Loucy (cell line): ENCODE results near the gene SUPT3H.

Source experiments
- H2AFZ ChIP-seq: fragments of 200-600 bp; sonication (generic); 2 replicates; pipeline ENCODE4 v1.6.0; 2016; ENCODE audit warnings: antibody characterized with exemption, mild to moderate bottlenecking, low read length, moderate library complexity
- H3F3A ChIP-seq: fragments of 200-600 bp; 2 replicates; pipeline ENCODE4 v1.6.0; 2016; ENCODE audit warnings: antibody characterized with exemption, low read depth, mild to moderate bottlenecking
- H3K27me3 ChIP-seq: fragments of 200-600 bp; sonication (generic); 2 replicates; pipeline ENCODE4 v1.6.1; 2014; ENCODE audit warnings: low read length, mild to moderate bottlenecking; ENCODE audit not compliant: insufficient read depth, poor library complexity, severe bottlenecking
- H3K36me3 ChIP-seq: fragments of 200-600 bp; sonication (generic); 2 replicates; pipeline ENCODE4 v1.6.1; 2016; ENCODE audit warnings: low read length; ENCODE audit not compliant: insufficient read depth
- H3K4me1 ChIP-seq: fragments of 200-600 bp; sonication (generic); 2 replicates; pipeline ENCODE4 v1.5.1; 2014; ENCODE audit warnings: low read length, mild to moderate bottlenecking; ENCODE audit not compliant: insufficient read depth, poor library complexity, severe bottlenecking
- H3K4me2 ChIP-seq: fragments of 200-600 bp; sonication (generic); 2 replicates; pipeline ENCODE4 v1.6.0; 2014; ENCODE audit warnings: antibody characterized with exemption, low read length, low read depth, mild to moderate bottlenecking; ENCODE audit not compliant: poor library complexity, severe bottlenecking
- H3K4me3 ChIP-seq: fragments of 200-600 bp; sonication (generic); 2 replicates; pipeline ENCODE4 v1.5.1; 2014; ENCODE audit warnings: low read length, mild to moderate bottlenecking, mixed read lengths; ENCODE audit not compliant: poor library complexity, severe bottlenecking
- H3K79me2 ChIP-seq: fragments of 200-600 bp; sonication (generic); 2 replicates; pipeline ENCODE4 v1.6.1; 2014; ENCODE audit warnings: low read length; ENCODE audit not compliant: insufficient read depth
- H3K9ac ChIP-seq: fragments of 200-600 bp; sonication (generic); 2 replicates; pipeline ENCODE4 v1.6.0; 2014; ENCODE audit warnings: mild to moderate bottlenecking, low read depth, low read length, moderate library complexity; ENCODE audit not compliant: poor library complexity, severe bottlenecking
- H3K9me2 ChIP-seq: fragments of 200-600 bp; sonication (generic); replicated peaks from 2 replicates; pipeline ENCODE4 v1.6.1; 2016; ENCODE audit warnings: low read depth, low read length, mixed read lengths
- H3K9me3 ChIP-seq: fragments of 200-600 bp; sonication (generic); 2 replicates; pipeline ENCODE4 v1.6.1; 2014; ENCODE audit warnings: mild to moderate bottlenecking, antibody characterized with exemption, low read length, low read depth; ENCODE audit not compliant: insufficient read depth
- H4K20me1 ChIP-seq: fragments of 200-600 bp; sonication (generic); 2 replicates; pipeline ENCODE4 v1.6.0; 2014; ENCODE audit warnings: antibody characterized with exemption, low read length, mild to moderate bottlenecking; ENCODE audit not compliant: insufficient read depth, poor library complexity, severe bottlenecking
- EZH2phosphoT487 ChIP-seq: fragments of 200-600 bp; IDR thresholded peaks from 2 replicates; pipeline ENCODE4 v1.6.1; 2018; ENCODE audit warnings: antibody characterized with exemption, mild to moderate bottlenecking, moderate library complexity, borderline replicate concordance
- TF ChIP-seq, protein P1 (sequence below): fragments of 200-600 bp; sonication (generic); conservative IDR thresholded peaks from 2 replicates; pipeline ENCODE4 v1.5.1; 2014; ENCODE audit warnings: mild to moderate bottlenecking, antibody characterized with exemption, low read length

The SUPT3H gene

DNA sequence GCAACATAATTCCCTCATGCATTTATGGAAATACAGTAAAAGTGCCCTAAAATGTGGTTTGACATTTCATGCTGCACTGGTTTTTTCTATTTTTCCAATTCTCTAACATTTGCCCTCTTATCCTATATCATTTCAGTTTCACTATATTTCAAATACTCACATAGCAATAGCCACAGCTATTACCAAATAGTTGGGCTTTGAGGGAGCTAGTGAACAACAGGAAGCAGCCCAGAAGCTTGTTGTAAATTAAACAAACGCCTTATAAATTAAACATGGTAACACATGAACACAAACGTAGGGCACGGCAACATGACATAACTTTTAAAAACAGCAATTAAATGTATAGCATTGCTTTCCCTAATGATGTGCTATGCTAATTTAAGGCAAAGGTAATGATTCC, 521.3 kb downstream of the SUPT3H start:
- Histone ChIP-seq H3F3A (no peaks in the 10 kb centered on the region), H3K4me1 (peaks cover 26% of the 10 kb centered on the region), H3K9ac (no peak overlapping the region), H3K9me3 (no peaks in the 10 kb centered on the region), H3K79me2 (no peaks in the 10 kb centered on the region), H3K27me3 (no peaks in the 10 kb centered on the region), H2AFZ (no peak overlapping the region), H3K36me3 (no peaks in the 10 kb centered on the region), H3K4me3 (no peak overlapping the region), H4K20me1 (no peaks in the 10 kb centered on the region), H3K4me2 (peak overlapping the region; percentile 28), H3K9me2 (no peaks in the 10 kb centered on the region)
- TF ChIP-seq EZH2phosphoT487, result no peak
- TF ChIP-seq, protein P1, sequence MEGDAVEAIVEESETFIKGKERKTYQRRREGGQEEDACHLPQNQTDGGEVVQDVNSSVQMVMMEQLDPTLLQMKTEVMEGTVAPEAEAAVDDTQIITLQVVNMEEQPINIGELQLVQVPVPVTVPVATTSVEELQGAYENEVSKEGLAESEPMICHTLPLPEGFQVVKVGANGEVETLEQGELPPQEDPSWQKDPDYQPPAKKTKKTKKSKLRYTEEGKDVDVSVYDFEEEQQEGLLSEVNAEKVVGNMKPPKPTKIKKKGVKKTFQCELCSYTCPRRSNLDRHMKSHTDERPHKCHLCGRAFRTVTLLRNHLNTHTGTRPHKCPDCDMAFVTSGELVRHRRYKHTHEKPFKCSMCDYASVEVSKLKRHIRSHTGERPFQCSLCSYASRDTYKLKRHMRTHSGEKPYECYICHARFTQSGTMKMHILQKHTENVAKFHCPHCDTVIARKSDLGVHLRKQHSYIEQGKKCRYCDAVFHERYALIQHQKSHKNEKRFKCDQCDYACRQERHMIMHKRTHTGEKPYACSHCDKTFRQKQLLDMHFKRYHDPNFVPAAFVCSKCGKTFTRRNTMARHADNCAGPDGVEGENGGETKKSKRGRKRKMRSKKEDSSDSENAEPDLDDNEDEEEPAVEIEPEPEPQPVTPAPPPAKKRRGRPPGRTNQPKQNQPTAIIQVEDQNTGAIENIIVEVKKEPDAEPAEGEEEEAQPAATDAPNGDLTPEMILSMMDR, result no peak

DNA sequence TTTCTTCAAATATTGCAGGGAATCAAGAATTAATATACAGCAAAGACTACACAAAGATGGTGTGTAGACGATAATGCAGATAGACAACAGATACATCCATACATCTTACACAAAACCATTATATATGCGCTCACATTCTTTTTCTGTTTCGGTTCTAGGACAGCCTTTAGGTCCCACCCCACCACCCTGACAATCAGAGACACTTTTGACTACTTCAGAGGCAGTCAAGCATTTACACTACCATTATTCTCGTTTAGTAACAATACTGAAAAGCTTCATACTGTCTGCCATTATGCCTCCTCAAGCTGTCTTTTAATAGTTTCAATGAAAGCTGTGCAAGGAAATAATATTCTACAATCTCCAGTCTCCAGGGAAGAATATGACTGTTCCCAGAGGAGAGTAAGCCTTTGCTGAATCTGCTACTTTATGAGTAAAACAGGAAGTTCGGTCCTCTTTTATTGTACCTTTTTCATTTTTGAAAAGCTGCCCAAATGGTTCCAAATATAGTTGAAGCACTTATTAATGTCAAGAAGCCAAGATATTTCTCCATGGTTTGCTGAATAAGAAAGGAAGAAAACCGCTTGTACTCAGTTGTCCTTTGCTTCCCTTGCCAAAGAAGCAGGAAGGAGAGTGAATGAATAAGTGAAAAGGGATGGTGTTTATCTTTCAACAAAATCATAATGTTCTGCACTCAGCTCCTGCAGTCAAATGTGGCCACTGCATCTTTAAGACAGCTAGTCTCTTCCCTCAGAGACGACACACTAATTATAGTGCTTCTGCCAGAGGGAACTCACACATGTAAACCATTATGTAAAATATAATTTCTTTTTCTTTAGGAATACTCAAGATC, 521.9 kb downstream of the SUPT3H start:
- no peaks in the 10 kb centered on the region for H4K20me1 ChIP-seq
- TF ChIP-seq, protein P1, result no peak
- TF ChIP-seq EZH2phosphoT487, result no peak
- H2AFZ ChIP-seq, result no peak overlapping the region; the same call in 1 of the 2 replicates
- no peak overlapping the region for H3K4me3 ChIP-seq
- H3K4me1 ChIP-seq, result peaks cover 26% of the 10 kb centered on the region
- no peak overlapping the region for H3K9ac ChIP-seq
- no peaks in the 10 kb centered on the region for H3K36me3 ChIP-seq
- H3K27me3 ChIP-seq, result no peaks in the 10 kb centered on the region
- no peaks in the 10 kb centered on the region for H3F3A ChIP-seq
- no peaks in the 10 kb centered on the region for H3K9me2 ChIP-seq
- H3K9me3 ChIP-seq, result no peaks in the 10 kb centered on the region
- peak overlapping the region; percentile 28 for H3K4me2 ChIP-seq
- H3K79me2 ChIP-seq, result no peaks in the 10 kb centered on the region

- H4K20me1 ChIP-seq, result no peaks in the 10 kb centered on the region
- peak overlapping the region; percentile 28 for H3K4me2 ChIP-seq
- no peak overlapping the region for H3K4me3 ChIP-seq
- no peaks in the 10 kb centered on the region for H3K9me3 ChIP-seq
- H3F3A ChIP-seq, result no peaks in the 10 kb centered on the region
- peaks cover 30% of the 10 kb centered on the region for H3K4me1 ChIP-seq
- no peak for TF ChIP-seq EZH2phosphoT487
- TF ChIP-seq, protein P1, result no peak
- H3K9me2 ChIP-seq, result no peaks in the 10 kb centered on the region
- no peaks in the 10 kb centered on the region for H3K79me2 ChIP-seq
- H3K9ac ChIP-seq, result no peak overlapping the region
- H3K27me3 ChIP-seq, result no peaks in the 10 kb centered on the region
- H3K36me3 ChIP-seq, result no peaks in the 10 kb centered on the region
- no peak overlapping the region for H2AFZ ChIP-seq
Measured at GRCh38 chr6:44854712-44855443, 522.9 kb downstream of the SUPT3H start.
